D721Med (cell line): ENCODE data around the gene CMTR1.

Experiments used
- DNase-seq: peaks from one replicate; pipeline ENCODE4 v3.0.0; 2011; ENCODE audit warnings: low spot score; ENCODE audit not compliant: insufficient read length
- FAIRE-seq: peaks from 2 replicates; lab custom pipeline; 2011; peaks lifted over from hg19 to GRCh38; lab: Jason Lieb, UNC
- CTCF ChIP-seq: IDR thresholded peaks from 2 replicates; pipeline ENCODE4 v1.5.1; 2012; ENCODE audit warnings: mild to moderate bottlenecking, control low read depth; ENCODE audit not compliant: insufficient read depth; ENCODE audit errors: missing control alignments

The CMTR1 gene

GRCh38 chr6:37486121-37486839, 53.3 kb downstream of the CMTR1 start:
- FAIRE-seq (no peak), DNase-seq (no peak)
- no peak for TF ChIP-seq CTCF

GRCh38 chr6:37487591-37488380, 54.8 kb downstream of the CMTR1 start:
- no peak for DNase-seq
- no peak for FAIRE-seq
- no peak for TF ChIP-seq CTCF

- FAIRE-seq (no peak), DNase-seq (no peak)
- TF ChIP-seq CTCF = no peak
These were observed 55.5 kb downstream of the CMTR1 start for GRCh38 chr6:37488476-37488875.

- DNase-seq = no peak
- TF ChIP-seq CTCF = peak; percentile 6
- no peak for FAIRE-seq
These were observed 56.8 kb downstream of the CMTR1 start for GRCh38 chr6:37489697-37490336.

- no peak for DNase-seq
- no peak for FAIRE-seq
- no peak for TF ChIP-seq CTCF
These were observed 57.6 kb downstream of the CMTR1 start for GRCh38 chr6:37490536-37491170.

- DNase-seq (no peak), FAIRE-seq (no peak)
- TF ChIP-seq CTCF = no peak
These were observed 58.3 kb downstream of the CMTR1 start for GRCh38 chr6:37491171-37491829.
